KMS-11 (cell line): ENCODE results near the gene DNTT.

Experiments used
- H2AFZ ChIP-seq: fragments of 200-600 bp; sonication (generic); 2 replicates; pipeline ENCODE4 v1.6.1; 2016; ENCODE audit warnings: antibody characterized with exemption, mixed run types, low read depth
- H3K27ac ChIP-seq: fragments of 200-600 bp; sonication (generic); 2 replicates; pipeline ENCODE4 v1.6.1; 2016; ENCODE audit warnings: mild to moderate bottlenecking, mixed run types
- H3K27me3 ChIP-seq: fragments of 200-600 bp; sonication (generic); 2 replicates; pipeline ENCODE4 v1.6.1; 2017; ENCODE audit warnings: mild to moderate bottlenecking, low read depth, mixed run types, moderate library complexity; ENCODE audit not compliant: insufficient read depth
- H3K36me3 ChIP-seq: fragments of 200-600 bp; sonication (generic); 2 replicates; pipeline ENCODE4 v1.6.1; 2017; ENCODE audit warnings: mild to moderate bottlenecking, mixed run types; ENCODE audit not compliant: insufficient read depth
- H3K4me1 ChIP-seq: fragments of 200-600 bp; sonication (generic); 2 replicates; pipeline ENCODE4 v1.6.1; 2016; ENCODE audit warnings: mild to moderate bottlenecking, low read depth, mixed run types; ENCODE audit not compliant: poor library complexity, severe bottlenecking
- H3K4me2 ChIP-seq: fragments of 200-600 bp; sonication (generic); 2 replicates; pipeline ENCODE4 v1.7.0; 2016; ENCODE audit warnings: mild to moderate bottlenecking, mixed run types
- H3K4me3 ChIP-seq: fragments of 200-600 bp; sonication (generic); IDR thresholded peaks from 2 replicates; pipeline ENCODE4 v1.6.1; 2017; ENCODE audit warnings: low read depth, low read length, mixed read lengths; ENCODE audit not compliant: insufficient read depth
- H3K79me2 ChIP-seq: fragments of 200-600 bp; sonication (generic); 2 replicates; pipeline ENCODE4 v1.6.1; 2016; ENCODE audit warnings: low read depth, mixed run types; ENCODE audit not compliant: insufficient read depth
- H3K9ac ChIP-seq: fragments of 200-600 bp; sonication (generic); 2 replicates; pipeline ENCODE4 v1.6.1; 2016; ENCODE audit warnings: mild to moderate bottlenecking, mixed run types
- H4K20me1 ChIP-seq: fragments of 200-600 bp; sonication (generic); 2 replicates; pipeline ENCODE4 v1.6.1; 2016; ENCODE audit warnings: mild to moderate bottlenecking, mixed run types; ENCODE audit not compliant: insufficient read depth
- TF ChIP-seq, protein P1 (sequence below): fragments of 200-600 bp; sonication (generic); conservative IDR thresholded peaks from 2 replicates; pipeline ENCODE4 v1.6.1; 2017; ENCODE audit warnings: low read depth, mild to moderate bottlenecking, antibody characterized with exemption, low read length, moderate library complexity, mixed read lengths

DNTT gene

DNA sequence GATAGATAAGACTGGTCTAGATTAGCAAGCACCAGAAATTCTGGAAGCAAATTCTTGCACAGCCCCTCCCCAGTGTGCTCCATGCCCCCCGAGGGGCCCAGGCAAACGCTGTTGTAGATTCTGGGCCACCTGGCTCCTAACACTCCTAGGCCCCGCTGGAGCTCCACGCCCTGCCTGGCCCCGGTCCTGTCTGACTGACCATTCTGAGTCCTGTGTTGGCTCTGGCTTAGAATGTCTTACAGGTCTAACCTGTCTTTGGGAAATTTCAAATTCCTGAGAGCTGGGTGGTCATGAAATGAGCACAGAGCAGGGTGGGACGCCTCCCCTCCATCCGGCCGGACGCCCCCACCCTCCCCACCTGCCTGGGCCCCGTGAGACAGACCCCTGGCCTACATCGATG, 67.1 kb downstream of the DNTT start:
- no peak overlapping the region for H3K27ac ChIP-seq
- no peaks in the 10 kb centered on the region for H3K36me3 ChIP-seq
- no peak overlapping the region for H3K4me3 ChIP-seq
- H3K79me2 ChIP-seq: no peaks in the 10 kb centered on the region
- H3K27me3 ChIP-seq: no peaks in the 10 kb centered on the region
- H3K9ac ChIP-seq: no peak overlapping the region
- TF ChIP-seq, protein P1, sequence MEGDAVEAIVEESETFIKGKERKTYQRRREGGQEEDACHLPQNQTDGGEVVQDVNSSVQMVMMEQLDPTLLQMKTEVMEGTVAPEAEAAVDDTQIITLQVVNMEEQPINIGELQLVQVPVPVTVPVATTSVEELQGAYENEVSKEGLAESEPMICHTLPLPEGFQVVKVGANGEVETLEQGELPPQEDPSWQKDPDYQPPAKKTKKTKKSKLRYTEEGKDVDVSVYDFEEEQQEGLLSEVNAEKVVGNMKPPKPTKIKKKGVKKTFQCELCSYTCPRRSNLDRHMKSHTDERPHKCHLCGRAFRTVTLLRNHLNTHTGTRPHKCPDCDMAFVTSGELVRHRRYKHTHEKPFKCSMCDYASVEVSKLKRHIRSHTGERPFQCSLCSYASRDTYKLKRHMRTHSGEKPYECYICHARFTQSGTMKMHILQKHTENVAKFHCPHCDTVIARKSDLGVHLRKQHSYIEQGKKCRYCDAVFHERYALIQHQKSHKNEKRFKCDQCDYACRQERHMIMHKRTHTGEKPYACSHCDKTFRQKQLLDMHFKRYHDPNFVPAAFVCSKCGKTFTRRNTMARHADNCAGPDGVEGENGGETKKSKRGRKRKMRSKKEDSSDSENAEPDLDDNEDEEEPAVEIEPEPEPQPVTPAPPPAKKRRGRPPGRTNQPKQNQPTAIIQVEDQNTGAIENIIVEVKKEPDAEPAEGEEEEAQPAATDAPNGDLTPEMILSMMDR: no peak
- no peak overlapping the region for H2AFZ ChIP-seq
- H3K4me1 ChIP-seq: peaks cover 8% of the 10 kb centered on the region
- no peak overlapping the region for H3K4me2 ChIP-seq
- no peaks in the 10 kb centered on the region for H4K20me1 ChIP-seq

DNA sequence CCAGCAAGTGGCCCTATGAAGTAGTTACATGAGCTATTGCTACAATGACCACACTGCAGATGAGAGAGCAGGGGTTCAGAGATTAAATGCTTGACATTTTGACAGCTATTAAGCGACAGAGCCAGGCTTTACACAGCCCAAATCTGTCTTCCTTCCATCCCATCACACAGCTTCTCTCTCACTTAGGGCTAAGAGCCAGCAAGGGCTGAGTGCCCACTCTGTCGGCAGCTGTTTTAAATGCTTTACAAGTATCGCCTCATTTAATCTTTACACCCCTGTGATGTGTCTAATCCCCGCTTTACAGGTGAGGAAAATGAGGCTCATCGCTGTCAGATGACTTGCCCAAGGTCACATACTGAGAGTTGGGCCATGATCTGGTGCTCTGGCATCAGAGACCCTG, 69.8 kb downstream of the DNTT start:
- no peaks in the 10 kb centered on the region for H3K27me3 ChIP-seq
- peaks cover 15% of the 10 kb centered on the region for H3K4me1 ChIP-seq
- H3K27ac ChIP-seq: no peak overlapping the region
- no peaks in the 10 kb centered on the region for H4K20me1 ChIP-seq
- H2AFZ ChIP-seq: no peak overlapping the region
- no peak overlapping the region for H3K4me3 ChIP-seq
- H3K9ac ChIP-seq: no peak overlapping the region
- no peaks in the 10 kb centered on the region for H3K79me2 ChIP-seq
- H3K4me2 ChIP-seq: no peak overlapping the region
- H3K36me3 ChIP-seq: no peaks in the 10 kb centered on the region
- TF ChIP-seq, protein P1: no peak

DNA sequence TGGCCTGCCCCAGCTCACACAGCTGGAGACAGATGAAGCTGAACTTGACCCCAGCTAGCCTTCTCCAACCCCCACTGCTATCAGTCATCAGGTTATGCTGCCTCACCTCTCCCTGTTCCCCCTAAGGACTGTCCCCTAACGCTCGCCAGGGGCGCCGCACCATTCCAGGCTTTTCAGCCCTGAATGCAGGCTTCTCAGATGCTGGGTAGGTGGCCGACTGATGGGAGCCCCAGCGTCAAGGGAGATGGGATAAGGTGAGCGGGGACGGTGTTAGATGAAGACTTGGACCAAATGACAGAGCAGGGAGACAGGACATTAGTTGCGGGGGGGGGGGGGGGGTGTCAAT, 70.4 kb downstream of the DNTT start:
- H3K27ac ChIP-seq: no peak overlapping the region

DNA sequence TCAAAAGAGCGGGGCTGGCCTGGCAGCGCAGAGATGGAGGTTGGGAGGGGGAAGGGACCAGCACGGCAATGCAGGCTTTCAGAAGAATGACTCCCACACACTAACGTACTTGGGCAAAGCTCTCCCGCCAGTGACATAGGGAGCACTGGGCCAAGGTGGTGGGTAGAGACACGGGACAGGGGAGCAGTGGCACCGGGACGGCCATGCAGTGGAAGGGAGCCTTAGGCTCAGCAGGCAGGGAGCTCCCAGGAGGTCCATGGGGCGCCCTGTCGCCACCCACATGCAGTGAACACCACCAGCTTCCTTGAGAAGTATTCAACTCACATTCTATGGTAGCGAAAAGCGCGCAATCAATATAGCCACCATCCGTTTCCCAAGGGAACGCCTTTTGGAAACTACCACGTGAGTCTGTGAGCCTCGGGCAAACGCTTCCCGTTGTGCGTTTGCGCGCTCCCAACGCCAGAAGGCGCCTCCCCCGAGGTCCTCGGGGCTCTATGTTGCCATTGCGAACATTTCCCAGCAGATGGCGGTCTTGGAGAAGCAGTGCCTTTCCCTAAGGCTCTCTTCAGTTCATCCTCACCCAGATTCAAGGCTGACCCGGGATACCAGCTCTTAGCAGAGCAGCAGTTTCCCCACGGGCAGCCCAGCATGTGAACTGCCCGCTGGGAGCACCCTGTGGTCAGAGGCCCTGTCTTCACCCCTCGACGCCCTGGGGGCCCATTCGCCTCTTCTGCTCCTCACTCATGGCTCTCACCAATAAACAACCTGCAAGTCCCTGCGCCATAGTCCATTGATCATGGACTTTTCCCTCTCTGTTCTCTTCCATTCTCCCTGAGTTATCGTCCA, 71.0 kb downstream of the DNTT start:
- TF ChIP-seq, protein P1: peak; percentile 86
- Histone ChIP-seq H3K4me3 (no peak overlapping the region), H3K4me1 (peaks cover 15% of the 10 kb centered on the region), H3K9ac (peak overlapping the region; percentile 35; the same call in 1 of the 2 replicates), H3K4me2 (peak overlapping the region; percentile 62), H3K36me3 (no peaks in the 10 kb centered on the region), H3K27ac (no peak overlapping the region), H3K27me3 (no peaks in the 10 kb centered on the region), H3K79me2 (no peaks in the 10 kb centered on the region), H2AFZ (peak overlapping the region; percentile 99), H4K20me1 (no peaks in the 10 kb centered on the region)

More for the DNA sequence above, 70.4 kb downstream of the DNTT start:
- peak overlapping the region; percentile 62; the same call in 1 of the 2 replicates for H3K4me2 ChIP-seq
- H3K79me2 ChIP-seq: no peaks in the 10 kb centered on the region
- no peak overlapping the region for H3K9ac ChIP-seq
- H3K4me1 ChIP-seq: peaks cover 15% of the 10 kb centered on the region
- TF ChIP-seq, protein P1: no peak
- H3K4me3 ChIP-seq: no peak overlapping the region
- no peaks in the 10 kb centered on the region for H4K20me1 ChIP-seq
- H2AFZ ChIP-seq: peak overlapping the region; percentile 99
- H3K27me3 ChIP-seq: no peaks in the 10 kb centered on the region
- no peaks in the 10 kb centered on the region for H3K36me3 ChIP-seq
